Tibial nerve (tissue), 3 donors: Measurements from ENCODE around the gene BLVRB.

Experiments
- POLR2A ChIP-seq, 2 donors: fragments of 450-650 bp; IDR thresholded peaks; one replicate each; pipeline ENCODE4 v1.6.1; 2017; ENCODE audit warnings: antibody characterized with exemption in 2 of 2, mild to moderate bottlenecking in 2 of 2, moderate library complexity in 2 of 2
- TF ChIP-seq, protein P1 (sequence below), 5 experiments: fragments of 200-600 bp in 3 of 5; fragments of 450-650 bp in 2 of 5; sonication (generic) in 3 of 5; IDR thresholded peaks; one replicate each; pipeline ENCODE4 v1.5.1; 2016 to 2019; ENCODE audit warnings: antibody characterized with exemption in 5 of 5, mild to moderate bottlenecking in 3 of 5, moderate library complexity in 2 of 5

DNA sequence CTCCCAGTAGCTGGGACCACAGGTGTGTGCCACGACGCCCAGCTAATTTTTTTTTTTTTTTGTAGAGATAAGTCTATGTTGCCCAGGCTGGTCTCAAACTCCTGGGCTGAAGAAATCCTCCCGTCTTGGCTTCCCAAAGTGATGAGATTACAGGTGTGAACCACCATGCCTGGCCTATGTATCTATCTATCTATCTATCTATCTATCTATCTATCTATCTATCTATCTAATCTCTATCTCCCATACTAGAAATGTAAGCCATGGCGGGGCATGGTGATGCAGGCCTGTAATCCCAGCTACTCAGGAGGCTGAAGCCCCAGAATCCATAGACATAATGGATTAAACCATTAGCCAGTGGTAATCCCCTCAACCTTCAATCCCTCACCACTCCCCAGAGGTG is 14.9 kb downstream of the BLVRB start:
- TF ChIP-seq, protein P1, sequence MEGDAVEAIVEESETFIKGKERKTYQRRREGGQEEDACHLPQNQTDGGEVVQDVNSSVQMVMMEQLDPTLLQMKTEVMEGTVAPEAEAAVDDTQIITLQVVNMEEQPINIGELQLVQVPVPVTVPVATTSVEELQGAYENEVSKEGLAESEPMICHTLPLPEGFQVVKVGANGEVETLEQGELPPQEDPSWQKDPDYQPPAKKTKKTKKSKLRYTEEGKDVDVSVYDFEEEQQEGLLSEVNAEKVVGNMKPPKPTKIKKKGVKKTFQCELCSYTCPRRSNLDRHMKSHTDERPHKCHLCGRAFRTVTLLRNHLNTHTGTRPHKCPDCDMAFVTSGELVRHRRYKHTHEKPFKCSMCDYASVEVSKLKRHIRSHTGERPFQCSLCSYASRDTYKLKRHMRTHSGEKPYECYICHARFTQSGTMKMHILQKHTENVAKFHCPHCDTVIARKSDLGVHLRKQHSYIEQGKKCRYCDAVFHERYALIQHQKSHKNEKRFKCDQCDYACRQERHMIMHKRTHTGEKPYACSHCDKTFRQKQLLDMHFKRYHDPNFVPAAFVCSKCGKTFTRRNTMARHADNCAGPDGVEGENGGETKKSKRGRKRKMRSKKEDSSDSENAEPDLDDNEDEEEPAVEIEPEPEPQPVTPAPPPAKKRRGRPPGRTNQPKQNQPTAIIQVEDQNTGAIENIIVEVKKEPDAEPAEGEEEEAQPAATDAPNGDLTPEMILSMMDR (IDR thresholded peaks at IDR 0.05), result no peak
- no peak for TF ChIP-seq POLR2A (IDR thresholded peaks at IDR 0.05)
